ENCODE data around the gene FARS2.

FARS2 gene

DNA sequence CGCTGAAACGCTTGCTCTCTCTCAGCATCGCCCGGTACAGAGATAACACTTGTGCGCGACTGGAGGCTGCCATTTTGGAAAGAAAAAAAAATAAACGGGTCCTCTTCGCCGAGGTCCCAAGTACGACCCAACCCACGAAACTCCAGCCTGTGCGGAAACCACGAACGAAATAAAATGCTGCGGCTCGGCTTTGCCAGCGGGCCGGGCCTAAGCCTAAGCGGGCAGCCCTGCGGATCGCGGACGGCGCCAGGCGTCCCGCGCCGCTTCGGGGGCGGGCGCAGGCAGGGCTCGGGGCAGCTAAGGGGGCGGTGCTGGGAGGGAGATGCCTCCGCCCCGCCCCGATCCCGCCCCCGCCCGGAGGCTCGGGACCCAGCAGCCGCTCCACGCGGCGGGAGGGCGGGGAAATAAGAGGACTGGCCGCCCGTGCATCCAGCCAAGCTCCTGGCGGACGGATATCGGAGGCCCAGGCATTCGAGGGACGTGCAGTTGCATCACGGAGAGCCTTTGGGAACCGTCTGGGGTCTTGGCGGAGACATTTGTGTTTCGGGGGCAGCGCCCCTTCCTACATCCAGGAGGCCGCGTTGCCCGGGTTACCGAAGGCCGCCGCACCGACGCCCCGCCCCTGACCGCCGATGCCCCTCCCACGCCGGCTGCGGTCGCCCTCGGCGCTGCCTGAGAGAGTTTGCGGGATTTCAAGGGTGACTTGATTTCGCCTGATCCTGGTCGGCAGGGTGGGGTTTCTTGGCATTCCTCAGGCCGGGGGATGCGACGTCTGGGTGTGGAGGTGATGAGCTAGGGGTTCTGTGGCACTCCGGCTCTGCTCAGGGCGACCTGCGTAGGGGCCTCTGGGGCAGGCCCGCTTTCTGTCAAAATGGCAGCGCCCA, at the start of gene FARS2, which contains the start of gene LYRM4:
Gene FARS2 (plus strand): TSS at position 853 of the 884 bp plus-strand sequence.
Gene LYRM4 (minus strand): TSS at position 290 of the 884 bp plus-strand sequence. CDS start 217 bp downstream, at position 73.
- H3K27ac ChIP-seq (ENCODE audit: low read depth in 2 of 2, low read length in 2 of 2), result peak within 1 kb of the TSS; percentile 99
- H3K9me3 ChIP-seq (ENCODE audit: control insufficient read depth in 2 of 2, low read length in 2 of 2), result no peaks in the 10 kb centered on the region
- H3K9ac ChIP-seq (ENCODE audit: low read depth in 1 of 2, low read length in 2 of 2), result peak within 1 kb of the TSS; percentile 83 to 97
- no peaks in the 10 kb centered on the region for H3K27me3 ChIP-seq (ENCODE audit: control insufficient read depth in 2 of 2, insufficient read depth in 2 of 2, low read length in 2 of 2)
- H3K36me3 ChIP-seq (ENCODE audit: control insufficient read depth in 2 of 2, insufficient read depth in 2 of 2, low read length in 2 of 2), result no peaks in the 10 kb centered on the region
- peak within 1 kb of the TSS; percentile 91 to 96 for H3K4me3 ChIP-seq (ENCODE audit: low read length in 2 of 2)
- H3K4me1 ChIP-seq (ENCODE audit: control insufficient read depth in 2 of 2, insufficient read depth in 2 of 2, low read length in 2 of 2), result peaks cover 9 to 13% of the 10 kb centered on the region in 2 donors

DNA sequence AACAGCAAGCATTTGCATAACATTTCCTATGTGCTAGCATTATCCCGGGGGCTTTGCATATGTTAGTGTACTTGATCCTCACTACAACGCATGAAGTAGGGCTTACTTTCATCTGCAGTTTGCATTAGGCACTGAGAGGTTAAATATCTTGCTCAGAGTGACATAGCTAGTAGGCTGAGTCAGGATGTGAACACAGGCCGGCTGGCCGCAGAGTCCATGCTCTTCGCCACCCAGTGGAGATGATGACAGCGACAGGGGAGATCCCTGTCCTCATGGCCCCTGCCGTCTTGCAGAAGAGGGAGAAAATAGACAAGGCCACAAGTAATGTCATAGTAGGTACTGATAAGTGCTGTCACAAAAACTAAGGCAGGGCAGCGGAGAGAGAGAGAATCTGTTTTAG, 47.5 kb upstream of the FARS2 start:
- Histone ChIP-seq H3K4me1 (ENCODE audit: control insufficient read depth in 2 of 2, insufficient read depth in 2 of 2, low read length in 2 of 2) (peaks cover 0 to 7% of the 10 kb centered on the region in 2 donors), H3K27ac (ENCODE audit: low read depth in 2 of 2, low read length in 2 of 2) (no peak overlapping the region), H3K9ac (ENCODE audit: low read depth in 1 of 2, low read length in 2 of 2) (no peak overlapping the region), H3K36me3 (ENCODE audit: control insufficient read depth in 2 of 2, insufficient read depth in 2 of 2, low read length in 2 of 2) (no peaks in the 10 kb centered on the region), H3K9me3 (ENCODE audit: control insufficient read depth in 2 of 2, low read length in 2 of 2) (no peaks in the 10 kb centered on the region), H3K4me3 (ENCODE audit: low read length in 2 of 2) (no peak overlapping the region), H3K27me3 (ENCODE audit: control insufficient read depth in 2 of 2, insufficient read depth in 2 of 2, low read length in 2 of 2) (no peaks in the 10 kb centered on the region)

DNA sequence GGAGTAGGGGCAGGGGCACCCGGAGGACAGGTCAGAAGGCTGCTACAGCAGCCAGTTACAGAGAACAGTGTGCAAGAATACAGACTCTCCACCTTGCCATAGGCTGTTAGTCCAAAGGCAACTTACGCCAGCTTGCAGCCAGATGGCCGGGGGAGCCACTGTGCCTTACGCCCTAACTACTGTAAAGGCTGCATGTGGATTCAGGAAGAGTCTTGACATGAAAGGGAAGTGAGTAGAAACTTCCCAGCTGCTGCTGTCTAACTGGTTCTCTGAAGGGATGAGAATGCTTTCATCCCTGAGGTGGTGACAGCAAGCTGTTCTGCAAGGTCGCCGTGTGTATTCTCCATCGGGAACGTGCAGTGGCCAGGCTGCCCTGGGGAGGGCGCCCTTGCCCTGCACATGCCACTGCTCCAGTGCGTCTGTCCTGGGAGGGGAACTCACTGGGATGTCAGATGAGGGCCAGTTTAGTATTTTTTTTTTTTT, 46.7 kb upstream of the FARS2 start:
- Histone ChIP-seq H3K36me3 (ENCODE audit: control insufficient read depth in 2 of 2, insufficient read depth in 2 of 2, low read length in 2 of 2) (no peaks in the 10 kb centered on the region), H3K27ac (ENCODE audit: low read depth in 2 of 2, low read length in 2 of 2) (no peak overlapping the region), H3K4me3 (ENCODE audit: low read length in 2 of 2) (no peak overlapping the region), H3K4me1 (ENCODE audit: control insufficient read depth in 2 of 2, insufficient read depth in 2 of 2, low read length in 2 of 2) (peaks cover 0 to 7% of the 10 kb centered on the region in 2 donors), H3K9ac (ENCODE audit: low read depth in 1 of 2, low read length in 2 of 2) (no peak overlapping the region), H3K9me3 (ENCODE audit: control insufficient read depth in 2 of 2, low read length in 2 of 2) (no peaks in the 10 kb centered on the region), H3K27me3 (ENCODE audit: control insufficient read depth in 2 of 2, insufficient read depth in 2 of 2, low read length in 2 of 2) (no peaks in the 10 kb centered on the region)

DNA sequence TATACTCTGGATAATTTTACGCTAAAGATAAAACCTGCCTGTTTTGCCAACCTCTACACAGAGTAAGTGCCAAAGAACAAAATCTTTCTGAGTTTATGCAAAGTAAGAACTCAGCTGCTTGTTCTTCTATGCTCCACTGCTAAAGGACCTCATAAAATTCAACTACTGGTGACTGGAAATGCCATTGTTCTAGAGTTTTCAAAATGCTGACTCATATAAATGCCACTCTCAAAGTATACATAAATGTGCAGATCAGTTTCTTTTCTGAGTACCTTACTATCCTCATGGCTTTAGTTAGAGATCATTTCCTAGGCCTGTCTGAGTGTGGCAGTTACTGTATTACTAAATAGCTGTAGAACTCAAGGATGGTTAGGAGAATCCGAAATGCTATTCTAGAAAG, 46.2 kb upstream of the FARS2 start:
- no peak overlapping the region for H3K9ac ChIP-seq (ENCODE audit: low read depth in 1 of 2, low read length in 2 of 2)
- peaks cover 0 to 7% of the 10 kb centered on the region in 2 donors for H3K4me1 ChIP-seq (ENCODE audit: control insufficient read depth in 2 of 2, insufficient read depth in 2 of 2, low read length in 2 of 2)
- no peak overlapping the region for H3K27ac ChIP-seq (ENCODE audit: low read depth in 2 of 2, low read length in 2 of 2)
- no peaks in the 10 kb centered on the region for H3K36me3 ChIP-seq (ENCODE audit: control insufficient read depth in 2 of 2, insufficient read depth in 2 of 2, low read length in 2 of 2)
- no peaks in the 10 kb centered on the region for H3K27me3 ChIP-seq (ENCODE audit: control insufficient read depth in 2 of 2, insufficient read depth in 2 of 2, low read length in 2 of 2)
- H3K9me3 ChIP-seq (ENCODE audit: control insufficient read depth in 2 of 2, low read length in 2 of 2), result no peaks in the 10 kb centered on the region
- H3K4me3 ChIP-seq (ENCODE audit: low read length in 2 of 2), result no peak overlapping the region

DNA sequence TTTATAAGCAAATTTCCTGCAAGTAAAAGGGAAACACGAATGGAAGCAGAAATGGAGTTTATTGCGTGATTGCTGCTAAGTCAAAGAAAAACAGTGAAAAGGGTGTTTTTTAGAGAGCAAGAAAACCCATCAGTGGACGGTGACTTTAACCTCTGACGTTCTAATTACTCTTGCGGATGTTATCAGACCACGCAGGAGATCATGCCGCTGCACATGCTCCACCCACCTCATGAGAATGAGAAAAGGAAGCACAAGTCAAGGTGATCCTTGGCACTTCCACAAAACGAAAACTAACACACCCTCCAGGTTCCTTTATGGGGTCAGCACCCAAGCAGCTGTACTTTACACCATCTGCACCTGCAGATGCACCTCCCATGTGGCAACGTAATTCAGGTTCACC, 45.5 kb upstream of the FARS2 start:
- Histone ChIP-seq H3K27ac (ENCODE audit: low read depth in 2 of 2, low read length in 2 of 2) (no peak overlapping the region), H3K4me3 (ENCODE audit: low read length in 2 of 2) (no peak overlapping the region), H3K27me3 (ENCODE audit: control insufficient read depth in 2 of 2, insufficient read depth in 2 of 2, low read length in 2 of 2) (no peaks in the 10 kb centered on the region), H3K4me1 (ENCODE audit: control insufficient read depth in 2 of 2, insufficient read depth in 2 of 2, low read length in 2 of 2) (peaks cover 0 to 7% of the 10 kb centered on the region in 2 donors), H3K9ac (ENCODE audit: low read depth in 1 of 2, low read length in 2 of 2) (no peak overlapping the region), H3K9me3 (ENCODE audit: control insufficient read depth in 2 of 2, low read length in 2 of 2) (no peaks in the 10 kb centered on the region), H3K36me3 (ENCODE audit: control insufficient read depth in 2 of 2, insufficient read depth in 2 of 2, low read length in 2 of 2) (no peaks in the 10 kb centered on the region)

DNA sequence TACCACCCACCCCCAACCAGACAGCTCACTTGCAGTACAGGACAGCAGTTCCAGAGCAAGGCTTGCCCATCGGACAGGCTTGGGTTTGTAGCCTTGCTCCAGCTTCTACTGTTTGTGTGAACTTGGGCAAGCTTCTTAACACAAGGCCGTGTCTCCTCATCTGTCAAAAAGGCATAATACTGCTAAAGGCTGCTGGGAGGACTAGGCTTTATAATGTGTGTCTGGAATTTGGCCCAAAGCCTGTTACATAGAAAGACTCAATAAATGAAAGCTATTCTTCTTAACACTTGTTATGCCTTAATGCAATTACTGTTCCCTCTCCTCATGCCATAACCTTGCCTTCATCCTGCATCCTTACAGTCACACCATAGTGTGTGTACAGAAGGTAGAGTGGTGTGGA, 44.0 kb upstream of the FARS2 start:
- no peak overlapping the region for H3K9ac ChIP-seq (ENCODE audit: low read depth in 1 of 2, low read length in 2 of 2)
- no peaks in the 10 kb centered on the region for H3K27me3 ChIP-seq (ENCODE audit: control insufficient read depth in 2 of 2, insufficient read depth in 2 of 2, low read length in 2 of 2)
- no peaks in the 10 kb centered on the region for H3K9me3 ChIP-seq (ENCODE audit: control insufficient read depth in 2 of 2, low read length in 2 of 2)
- peaks cover 0 to 7% of the 10 kb centered on the region in 2 donors for H3K4me1 ChIP-seq (ENCODE audit: control insufficient read depth in 2 of 2, insufficient read depth in 2 of 2, low read length in 2 of 2)
- H3K4me3 ChIP-seq (ENCODE audit: low read length in 2 of 2), result no peak overlapping the region
- no peak overlapping the region for H3K27ac ChIP-seq (ENCODE audit: low read depth in 2 of 2, low read length in 2 of 2)
- H3K36me3 ChIP-seq (ENCODE audit: control insufficient read depth in 2 of 2, insufficient read depth in 2 of 2, low read length in 2 of 2), result no peaks in the 10 kb centered on the region

DNA sequence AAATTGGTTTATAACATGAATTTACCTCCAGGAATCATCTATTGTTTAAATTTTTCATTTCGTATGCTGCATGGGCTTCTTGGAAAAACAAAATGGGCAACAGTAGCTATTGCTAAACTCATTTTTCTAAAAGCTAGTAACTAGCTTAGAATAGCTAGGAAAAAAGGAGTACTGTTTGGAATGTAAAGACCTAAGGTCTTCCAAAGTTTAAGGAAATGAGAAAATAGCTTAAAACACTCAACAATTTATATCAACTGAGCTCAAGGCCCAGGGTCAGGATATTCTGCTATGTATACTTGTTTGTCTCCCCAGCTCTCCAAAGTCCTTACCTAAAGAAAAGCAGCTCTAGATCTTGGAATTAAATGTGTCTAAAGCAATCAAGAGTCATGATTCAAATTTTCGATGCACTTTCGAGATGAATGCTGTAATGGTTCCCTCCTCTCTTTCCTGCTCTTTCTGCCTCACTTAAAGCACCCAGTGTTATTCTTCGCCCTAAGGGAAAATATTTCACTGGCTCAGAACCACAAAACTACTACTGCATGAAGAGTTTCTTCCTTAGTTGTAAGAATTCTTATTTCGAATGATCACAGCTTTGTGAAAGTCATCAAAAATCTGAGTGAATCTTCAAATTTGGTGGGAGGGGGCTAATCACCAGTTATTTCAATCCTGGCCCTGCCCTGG, 42.2 kb upstream of the FARS2 start:
- Histone ChIP-seq H3K36me3 (ENCODE audit: control insufficient read depth in 2 of 2, insufficient read depth in 2 of 2, low read length in 2 of 2) (no peaks in the 10 kb centered on the region), H3K27ac (ENCODE audit: low read depth in 2 of 2, low read length in 2 of 2) (no peak overlapping the region)

DNA sequence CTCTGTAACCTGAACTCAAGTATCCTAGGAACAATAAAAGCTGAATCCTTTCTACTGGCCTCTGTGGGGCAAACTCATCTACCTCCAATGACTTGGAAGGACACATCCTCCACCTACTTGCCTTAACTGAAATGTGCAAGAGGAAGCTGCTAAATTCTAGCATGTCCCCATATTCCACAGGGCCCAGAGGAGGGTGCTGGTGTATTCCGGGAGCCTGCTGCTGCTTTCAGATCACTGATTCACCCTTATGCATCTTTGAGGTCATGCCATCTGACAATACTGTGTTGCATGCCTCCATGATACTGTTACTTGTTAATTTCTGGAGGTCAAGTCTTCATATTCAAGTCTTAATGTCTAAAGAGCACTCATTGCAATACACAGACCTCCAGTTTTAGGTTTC, 40.9 kb upstream of the FARS2 start:
- no peak overlapping the region for H3K27ac ChIP-seq (ENCODE audit: low read depth in 2 of 2, low read length in 2 of 2)
- H3K9ac ChIP-seq (ENCODE audit: low read depth in 1 of 2, low read length in 2 of 2), result no peak overlapping the region
- no peak overlapping the region for H3K4me3 ChIP-seq (ENCODE audit: low read length in 2 of 2)
- H3K9me3 ChIP-seq (ENCODE audit: control insufficient read depth in 2 of 2, low read length in 2 of 2), result no peaks in the 10 kb centered on the region
- H3K27me3 ChIP-seq (ENCODE audit: control insufficient read depth in 2 of 2, insufficient read depth in 2 of 2, low read length in 2 of 2), result no peaks in the 10 kb centered on the region
- H3K4me1 ChIP-seq (ENCODE audit: control insufficient read depth in 2 of 2, insufficient read depth in 2 of 2, low read length in 2 of 2), result peaks cover 0 to 3% of the 10 kb centered on the region in 2 donors
- no peaks in the 10 kb centered on the region for H3K36me3 ChIP-seq (ENCODE audit: control insufficient read depth in 2 of 2, insufficient read depth in 2 of 2, low read length in 2 of 2)

More for the DNA sequence above, 42.2 kb upstream of the FARS2 start:
- H3K9me3 ChIP-seq (ENCODE audit: control insufficient read depth in 2 of 2, low read length in 2 of 2), result no peaks in the 10 kb centered on the region
- no peak overlapping the region for H3K9ac ChIP-seq (ENCODE audit: low read depth in 1 of 2, low read length in 2 of 2)
- peaks cover 0 to 7% of the 10 kb centered on the region in 2 donors for H3K4me1 ChIP-seq (ENCODE audit: control insufficient read depth in 2 of 2, insufficient read depth in 2 of 2, low read length in 2 of 2)
- no peaks in the 10 kb centered on the region for H3K27me3 ChIP-seq (ENCODE audit: control insufficient read depth in 2 of 2, insufficient read depth in 2 of 2, low read length in 2 of 2)
- H3K4me3 ChIP-seq (ENCODE audit: low read length in 2 of 2), result no peak overlapping the region

DNA sequence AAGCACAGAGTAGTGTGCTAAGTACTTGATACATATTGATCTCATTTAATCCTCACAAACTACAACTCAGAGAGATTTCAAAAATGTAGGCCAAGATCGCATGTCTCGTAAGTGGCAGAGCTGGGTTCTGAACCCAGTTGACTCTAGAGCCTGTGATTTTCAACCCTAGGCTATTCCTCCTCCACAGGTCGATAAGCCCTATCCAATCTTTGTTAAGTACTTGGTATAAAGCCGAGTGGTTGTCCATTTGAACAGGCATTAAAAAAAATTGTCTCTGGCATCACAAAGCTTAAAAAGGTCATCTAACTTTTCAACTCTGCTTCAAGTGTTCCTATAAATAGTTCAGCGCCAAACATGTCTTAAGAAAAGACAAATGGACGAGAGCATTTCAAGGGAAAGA, 38.0 kb upstream of the FARS2 start:
- Histone ChIP-seq H3K27ac (ENCODE audit: low read depth in 2 of 2, low read length in 2 of 2) (no peak overlapping the region), H3K27me3 (ENCODE audit: control insufficient read depth in 2 of 2, insufficient read depth in 2 of 2, low read length in 2 of 2) (no peaks in the 10 kb centered on the region), H3K36me3 (ENCODE audit: control insufficient read depth in 2 of 2, insufficient read depth in 2 of 2, low read length in 2 of 2) (no peaks in the 10 kb centered on the region), H3K9me3 (ENCODE audit: control insufficient read depth in 2 of 2, low read length in 2 of 2) (no peaks in the 10 kb centered on the region), H3K9ac (ENCODE audit: low read depth in 1 of 2, low read length in 2 of 2) (no peak overlapping the region), H3K4me1 (ENCODE audit: control insufficient read depth in 2 of 2, insufficient read depth in 2 of 2, low read length in 2 of 2) (no peaks in the 10 kb centered on the region), H3K4me3 (ENCODE audit: low read length in 2 of 2) (no peak overlapping the region)

DNA sequence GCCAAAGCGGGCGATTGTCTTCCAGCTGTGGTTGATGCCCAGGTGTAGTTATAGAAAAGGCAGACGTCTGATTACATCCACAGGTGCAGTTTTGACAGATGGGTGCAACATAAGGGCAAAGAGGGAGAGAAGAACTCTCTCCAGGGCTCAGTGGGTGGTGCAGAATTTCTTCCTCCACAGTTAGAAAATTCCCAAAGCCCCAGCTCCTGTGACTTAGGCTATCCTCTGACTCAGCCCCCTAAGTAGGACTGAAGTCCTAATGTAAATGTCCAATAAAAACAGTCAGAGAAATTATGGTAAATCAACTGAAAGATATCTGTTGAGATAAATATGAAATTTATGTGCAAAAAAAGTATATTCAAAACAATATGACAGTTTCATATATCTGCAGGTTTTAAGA, 32.0 kb upstream of the FARS2 start:
- no peak overlapping the region for H3K4me3 ChIP-seq (ENCODE audit: low read length in 2 of 2)
- no peaks in the 10 kb centered on the region for H3K9me3 ChIP-seq (ENCODE audit: control insufficient read depth in 2 of 2, low read length in 2 of 2)
- H3K4me1 ChIP-seq (ENCODE audit: control insufficient read depth in 2 of 2, insufficient read depth in 2 of 2, low read length in 2 of 2), result no peaks in the 10 kb centered on the region
- H3K27ac ChIP-seq (ENCODE audit: low read depth in 2 of 2, low read length in 2 of 2), result no peak overlapping the region
- H3K9ac ChIP-seq (ENCODE audit: low read depth in 1 of 2, low read length in 2 of 2), result no peak overlapping the region
- H3K36me3 ChIP-seq (ENCODE audit: control insufficient read depth in 2 of 2, insufficient read depth in 2 of 2, low read length in 2 of 2), result no peaks in the 10 kb centered on the region
- no peaks in the 10 kb centered on the region for H3K27me3 ChIP-seq (ENCODE audit: control insufficient read depth in 2 of 2, insufficient read depth in 2 of 2, low read length in 2 of 2)

Measured in mucosa of rectum (tissue), 2 donors.